Measurements from ENCODE around the gene GRIN3A.

DNA sequence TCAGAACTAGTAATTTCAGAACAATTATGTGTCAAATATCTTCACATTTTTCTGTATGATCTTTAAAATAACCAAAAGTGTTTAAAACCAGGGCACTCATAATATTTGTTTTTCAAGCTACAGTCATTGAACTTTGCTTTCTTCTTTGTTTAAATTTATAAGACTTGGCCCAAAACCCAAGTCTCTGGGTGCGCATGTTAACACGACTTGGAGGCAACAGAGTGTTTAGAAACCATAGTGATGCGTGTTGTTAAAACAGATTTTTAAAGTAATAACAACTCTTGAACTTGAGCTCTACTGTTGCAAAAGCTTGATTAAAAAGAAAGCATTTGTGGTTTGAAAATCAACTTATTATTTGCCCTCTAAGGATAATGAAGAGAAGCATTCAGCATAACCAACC is 26.0 kb upstream of the GRIN3A start:
- no peak for TF ChIP-seq CTCF (IDR thresholded peaks at IDR 0.05; ENCODE audit: low read depth, low read length)
- no peak for TF ChIP-seq POLR2A (IDR thresholded peaks at IDR 0.05; ENCODE audit: extremely low read depth, insufficient read length)

Measured in NB4 (cell line).